ENCODE measurements around the gene INPP5A. TPM values are rescaled to one million over a fixed set of nuclear protein-coding genes. Genes with fewer than 3 reads are reported as not detected.

INPP5A gene
- total RNA-seq, 1 experiment from 2014 or later = 12.3 TPM

GRCh38 chr10:132557696-132558515, 20.3 kb downstream of the INPP5A start:
- Histone ChIP-seq H3K4me3 (replicated peaks in 1 of 2; ENCODE audit: low read depth in 1 of 2, low read length in 2 of 2) (no peak overlapping the region), H3K9me2 (ENCODE audit: insufficient read depth) (no peaks in the 10 kb centered on the region), H3K27me3 (ENCODE audit: insufficient read depth, low read length) (no peaks in the 10 kb centered on the region), H3K36me3 (ENCODE audit: control insufficient read depth in 1 of 2, insufficient read depth in 2 of 2, low read length in 2 of 2) (no peaks in the 10 kb centered on the region), H3K9me3 (ENCODE audit: control insufficient read depth in 1 of 2, insufficient read depth in 1 of 2, low read depth in 1 of 2, low read length in 2 of 2) (no peaks in the 10 kb centered on the region), H3K4me2 (ENCODE audit: low read length) (no peak overlapping the region), H3K79me2 (ENCODE audit: insufficient read depth, low read length) (no peaks in the 10 kb centered on the region), H3K9ac (ENCODE audit: low read length) (no peak overlapping the region), H3K27ac (ENCODE audit: low read depth, low read length) (no peak overlapping the region), H4K20me1 (ENCODE audit: insufficient read depth) (no peaks in the 10 kb centered on the region), H3K4me1 (ENCODE audit: control insufficient read depth in 1 of 2, insufficient read depth in 2 of 2, low read length in 2 of 2) (no peaks in the 10 kb centered on the region), H2AFZ (ENCODE audit: low read depth, low read length, poor library complexity, severe bottlenecking) (no peak overlapping the region)
- no TSS peak for BruUV-seq (replicated peaks)
- intact Hi-C loops (cut with micrococcal nuclease) = no loop called here
- no peak for TF ChIP-seq ZNF274 (IDR thresholded peaks at IDR 0.05; ENCODE audit: low read depth, low read length)
- no peak for TF ChIP-seq ATF3 (IDR thresholded peaks at IDR 0.05)
- TF ChIP-seq CEBPB (IDR thresholded peaks at IDR 0.05; ENCODE audit: low read depth) = no peak
- no peak for TF ChIP-seq ZFX (IDR thresholded peaks at IDR 0.05)
- TF ChIP-seq MAX (IDR thresholded peaks at IDR 0.05) = no peak
- TF ChIP-seq, protein P1, sequence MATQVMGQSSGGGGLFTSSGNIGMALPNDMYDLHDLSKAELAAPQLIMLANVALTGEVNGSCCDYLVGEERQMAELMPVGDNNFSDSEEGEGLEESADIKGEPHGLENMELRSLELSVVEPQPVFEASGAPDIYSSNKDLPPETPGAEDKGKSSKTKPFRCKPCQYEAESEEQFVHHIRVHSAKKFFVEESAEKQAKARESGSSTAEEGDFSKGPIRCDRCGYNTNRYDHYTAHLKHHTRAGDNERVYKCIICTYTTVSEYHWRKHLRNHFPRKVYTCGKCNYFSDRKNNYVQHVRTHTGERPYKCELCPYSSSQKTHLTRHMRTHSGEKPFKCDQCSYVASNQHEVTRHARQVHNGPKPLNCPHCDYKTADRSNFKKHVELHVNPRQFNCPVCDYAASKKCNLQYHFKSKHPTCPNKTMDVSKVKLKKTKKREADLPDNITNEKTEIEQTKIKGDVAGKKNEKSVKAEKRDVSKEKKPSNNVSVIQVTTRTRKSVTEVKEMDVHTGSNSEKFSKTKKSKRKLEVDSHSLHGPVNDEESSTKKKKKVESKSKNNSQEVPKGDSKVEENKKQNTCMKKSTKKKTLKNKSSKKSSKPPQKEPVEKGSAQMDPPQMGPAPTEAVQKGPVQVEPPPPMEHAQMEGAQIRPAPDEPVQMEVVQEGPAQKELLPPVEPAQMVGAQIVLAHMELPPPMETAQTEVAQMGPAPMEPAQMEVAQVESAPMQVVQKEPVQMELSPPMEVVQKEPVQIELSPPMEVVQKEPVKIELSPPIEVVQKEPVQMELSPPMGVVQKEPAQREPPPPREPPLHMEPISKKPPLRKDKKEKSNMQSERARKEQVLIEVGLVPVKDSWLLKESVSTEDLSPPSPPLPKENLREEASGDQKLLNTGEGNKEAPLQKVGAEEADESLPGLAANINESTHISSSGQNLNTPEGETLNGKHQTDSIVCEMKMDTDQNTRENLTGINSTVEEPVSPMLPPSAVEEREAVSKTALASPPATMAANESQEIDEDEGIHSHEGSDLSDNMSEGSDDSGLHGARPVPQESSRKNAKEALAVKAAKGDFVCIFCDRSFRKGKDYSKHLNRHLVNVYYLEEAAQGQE (IDR thresholded peaks at IDR 0.05; ENCODE audit: low read depth) = no peak
- TF ChIP-seq JUND (IDR thresholded peaks at IDR 0.05) = no peak
- no peak for TF ChIP-seq YY1 (IDR thresholded peaks at IDR 0.05; ENCODE audit: extremely low read depth, insufficient replicate concordance, low read depth, low read length)
- TF ChIP-seq EZH2 (IDR thresholded peaks at IDR 0.05) = no peak
- no peak for TF ChIP-seq RAD21 (IDR thresholded peaks at IDR 0.05; ENCODE audit: low read depth)
- no peak for TF ChIP-seq EZH2phosphoT487 (IDR thresholded peaks at IDR 0.05; ENCODE audit: borderline replicate concordance)
- TF ChIP-seq, protein P2, sequence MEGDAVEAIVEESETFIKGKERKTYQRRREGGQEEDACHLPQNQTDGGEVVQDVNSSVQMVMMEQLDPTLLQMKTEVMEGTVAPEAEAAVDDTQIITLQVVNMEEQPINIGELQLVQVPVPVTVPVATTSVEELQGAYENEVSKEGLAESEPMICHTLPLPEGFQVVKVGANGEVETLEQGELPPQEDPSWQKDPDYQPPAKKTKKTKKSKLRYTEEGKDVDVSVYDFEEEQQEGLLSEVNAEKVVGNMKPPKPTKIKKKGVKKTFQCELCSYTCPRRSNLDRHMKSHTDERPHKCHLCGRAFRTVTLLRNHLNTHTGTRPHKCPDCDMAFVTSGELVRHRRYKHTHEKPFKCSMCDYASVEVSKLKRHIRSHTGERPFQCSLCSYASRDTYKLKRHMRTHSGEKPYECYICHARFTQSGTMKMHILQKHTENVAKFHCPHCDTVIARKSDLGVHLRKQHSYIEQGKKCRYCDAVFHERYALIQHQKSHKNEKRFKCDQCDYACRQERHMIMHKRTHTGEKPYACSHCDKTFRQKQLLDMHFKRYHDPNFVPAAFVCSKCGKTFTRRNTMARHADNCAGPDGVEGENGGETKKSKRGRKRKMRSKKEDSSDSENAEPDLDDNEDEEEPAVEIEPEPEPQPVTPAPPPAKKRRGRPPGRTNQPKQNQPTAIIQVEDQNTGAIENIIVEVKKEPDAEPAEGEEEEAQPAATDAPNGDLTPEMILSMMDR (IDR thresholded peaks at IDR 0.05 in 2 of 3, conservative IDR thresholded peaks at IDR 0.05 in 1 of 3; ENCODE audit: borderline replicate concordance in 1 of 3, insufficient read depth in 1 of 3, low read depth in 2 of 3, low read length in 2 of 3) = no peak
- no peak for TF ChIP-seq SRF (IDR thresholded peaks at IDR 0.05; ENCODE audit: low read depth)
- no peak for TF ChIP-seq EGR1 (IDR thresholded peaks at IDR 0.05; ENCODE audit: low read depth)
- TF ChIP-seq ELF1 (IDR thresholded peaks at IDR 0.05; ENCODE audit: borderline replicate concordance, low read depth) = no peak
- no peak for TF ChIP-seq ZBTB33 (IDR thresholded peaks at IDR 0.05; ENCODE audit: extremely low read depth, insufficient replicate concordance, low read length)
- no peak for TF ChIP-seq SP1 (IDR thresholded peaks at IDR 0.05; ENCODE audit: low read depth)
- TF ChIP-seq FOSL1 (IDR thresholded peaks at IDR 0.05; ENCODE audit: low read depth) = no peak
- no peak for TF ChIP-seq POLR2AphosphoS5 (IDR thresholded peaks at IDR 0.05; ENCODE audit: low read depth, low read length)
- DNase-seq (ENCODE audit: low read depth, low spot score) (no peak), ATAC-seq (no peak)
- ChIA-PET CTCF (no interaction called here), RAD21 (ENCODE audit: low non-redundant PET in 1 of 2, low total read pairs in 2 of 2, uncharacterized antibody in 2 of 2, unreplicated experiment in 2 of 2) (no interaction called here), POLR2A (no interaction called here)
